ENCODE results near the gene RRBP1. TPM values are rescaled to one million over a fixed set of nuclear protein-coding genes. Genes with fewer than 3 reads are reported as not detected.

RRBP1 gene
- total RNA-seq = 170 TPM
- long read RNA-seq, full-length matches to known transcripts = 14 of 110 reads
- long read RNA-seq, partial matches to known transcripts = 69 of 110 reads
- long read RNA-seq, other reads (novel, unspliced or antisense) = 27 of 110 reads

DNA sequence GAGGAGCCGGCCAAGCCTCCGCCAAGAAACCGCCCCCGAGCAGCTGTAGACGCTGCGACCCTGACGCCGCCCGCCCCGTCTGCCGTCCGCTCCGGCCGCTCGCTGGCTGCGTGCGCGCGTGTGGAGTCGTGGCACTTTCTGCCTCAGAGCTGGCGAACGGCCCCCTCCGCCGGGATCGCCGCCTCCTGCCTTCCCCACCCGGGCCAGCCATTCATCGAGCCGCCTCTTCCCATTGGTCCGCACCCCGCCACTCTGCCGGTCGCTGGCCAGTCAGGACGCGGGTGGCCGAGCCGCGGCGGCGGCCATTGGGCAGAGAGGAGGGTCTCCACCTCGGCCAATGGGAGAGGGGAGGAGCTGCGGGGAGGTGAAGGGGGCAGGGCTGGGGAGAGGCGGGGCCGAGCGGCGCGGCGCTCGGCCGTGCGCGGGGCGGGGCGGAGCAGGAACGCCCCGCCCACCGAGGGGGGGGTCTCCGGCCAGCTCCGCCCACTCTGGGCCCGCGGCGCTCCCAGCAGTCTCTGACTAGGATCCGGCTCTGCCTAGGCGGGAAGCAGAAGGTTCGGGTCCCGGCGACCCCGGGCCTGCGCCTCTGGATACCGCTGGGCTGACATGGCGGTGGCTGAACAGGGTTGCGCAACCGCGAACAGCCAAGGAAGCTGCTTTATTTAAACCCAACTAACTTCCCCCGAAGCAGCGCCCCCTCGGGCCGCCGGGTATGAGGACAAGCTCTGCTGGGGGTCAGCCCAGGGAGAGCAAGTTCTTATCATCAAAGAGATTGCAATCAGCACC lies at the start of gene RRBP1:
Gene RRBP1 (minus strand): TSS at position 140 of the 786 bp plus-strand sequence. CDS start 21,735 bp downstream, outside the sequence.
- DNase-seq (ENCODE audit: low spot score) = peak; percentile 99

GRCh38 chr20:17731233-17731632 lies 49.2 kb upstream of the RRBP1 start:
- no peak for DNase-seq (ENCODE audit: low spot score)

DNA sequence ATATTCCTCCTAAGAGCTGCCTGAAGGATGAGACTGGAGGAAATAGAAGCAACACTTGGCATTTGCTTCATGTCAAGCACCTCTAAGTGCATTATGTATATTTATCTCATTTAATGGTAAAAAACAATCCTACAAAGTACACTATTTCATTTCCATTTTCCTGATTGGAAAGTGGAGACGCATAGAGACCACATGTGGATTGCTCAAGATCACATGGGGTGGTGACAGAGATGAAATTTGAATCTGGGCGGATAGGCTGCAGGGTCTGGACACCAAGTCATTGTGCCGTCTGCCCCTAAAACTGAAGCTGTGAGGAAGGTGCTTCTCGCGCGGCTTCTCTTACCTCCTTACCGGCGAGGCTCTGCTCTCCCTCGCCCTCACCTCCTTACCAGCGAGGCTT lies 48.0 kb upstream of the RRBP1 start:
- DNase-seq (ENCODE audit: low spot score) = no peak

DNA sequence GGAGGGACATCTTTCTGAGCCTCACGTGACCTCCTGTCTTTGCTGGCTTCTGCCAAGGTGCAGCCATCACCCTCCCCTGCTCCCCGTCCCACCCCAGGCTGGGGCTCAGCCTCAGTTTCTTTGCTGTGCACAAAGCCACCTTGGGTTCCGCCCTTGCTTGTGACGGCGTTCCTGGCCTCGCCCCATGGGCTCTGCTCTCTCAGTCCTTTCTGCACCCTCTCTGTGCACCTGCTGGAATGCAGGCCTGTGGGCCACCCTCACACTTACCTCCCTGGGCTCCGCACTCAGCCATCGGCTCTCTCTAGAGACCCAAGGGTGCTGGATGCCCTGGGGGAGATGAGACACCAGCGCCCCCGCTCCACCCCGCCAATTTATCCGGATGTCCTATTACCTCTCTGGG lies 46.0 kb upstream of the RRBP1 start:
- no peak for DNase-seq (ENCODE audit: low spot score)

GRCh38 chr20:17727351-17727750 lies 45.3 kb upstream of the RRBP1 start:
- DNase-seq (ENCODE audit: low spot score) = no peak

GRCh38 chr20:17726902-17727301 lies 44.9 kb upstream of the RRBP1 start:
- DNase-seq (ENCODE audit: low spot score) = no peak

- no peak for DNase-seq (ENCODE audit: low spot score)
These were observed 43.2 kb upstream of the RRBP1 start for GRCh38 chr20:17725094-17725835.

DNA sequence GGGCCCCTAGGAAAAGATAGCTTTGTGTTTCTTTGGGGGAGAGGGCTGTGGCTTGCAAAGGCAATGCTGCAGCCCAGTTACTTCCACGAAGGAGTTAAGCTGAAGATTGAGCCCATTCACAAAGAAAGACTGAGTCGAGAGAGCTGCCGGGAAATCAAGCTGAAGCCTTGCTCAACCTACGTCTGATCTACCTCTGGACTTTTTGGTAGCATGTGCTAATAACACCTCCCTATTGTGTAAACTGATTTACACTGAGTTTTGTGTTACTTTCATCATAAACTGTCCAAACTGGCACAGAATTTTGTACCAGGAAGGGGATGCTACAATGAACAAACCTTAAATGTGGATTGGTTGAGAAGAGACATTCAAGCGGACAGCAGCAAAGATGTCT lies 41.3 kb upstream of the RRBP1 start:
- DNase-seq (ENCODE audit: low spot score) = no peak

DNA sequence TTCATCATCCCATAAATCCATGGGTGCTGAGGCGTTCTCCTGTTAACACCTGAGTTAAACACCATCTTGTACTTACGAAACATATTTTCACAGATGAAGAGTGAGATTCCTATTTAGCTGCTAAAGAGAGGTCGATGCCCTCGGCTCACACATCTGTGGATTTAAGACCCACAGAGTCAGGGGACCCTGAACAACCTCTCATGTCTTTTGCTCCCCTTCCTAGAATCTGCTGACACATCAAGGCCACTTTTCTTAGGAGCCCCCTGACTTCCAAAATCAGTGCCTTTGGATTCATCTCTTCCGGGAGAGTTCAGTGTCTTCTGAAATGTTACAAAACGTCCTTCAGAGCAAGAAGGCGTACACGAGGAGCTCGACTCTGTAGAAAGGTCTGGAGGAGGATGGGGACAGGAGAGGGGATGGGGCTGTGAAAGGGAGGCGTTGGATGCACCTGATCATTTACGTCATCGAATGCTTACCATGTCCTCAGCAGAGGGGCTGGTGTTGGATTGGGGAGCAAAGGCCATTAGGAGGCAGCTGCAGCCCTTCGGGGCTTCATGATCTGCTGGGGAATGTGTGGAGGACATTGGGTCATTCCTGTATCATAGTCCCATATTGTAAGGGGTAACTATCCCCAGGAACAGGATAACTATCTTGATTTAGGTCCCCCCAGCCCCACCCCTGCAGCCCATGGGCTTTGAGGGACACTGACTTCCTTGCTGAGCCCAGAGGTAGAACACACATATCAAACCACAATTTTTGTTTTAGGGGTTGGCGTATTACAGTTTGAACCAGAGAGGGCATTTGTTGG lies 40.7 kb upstream of the RRBP1 start:
- no peak for DNase-seq (ENCODE audit: low spot score)

DNA sequence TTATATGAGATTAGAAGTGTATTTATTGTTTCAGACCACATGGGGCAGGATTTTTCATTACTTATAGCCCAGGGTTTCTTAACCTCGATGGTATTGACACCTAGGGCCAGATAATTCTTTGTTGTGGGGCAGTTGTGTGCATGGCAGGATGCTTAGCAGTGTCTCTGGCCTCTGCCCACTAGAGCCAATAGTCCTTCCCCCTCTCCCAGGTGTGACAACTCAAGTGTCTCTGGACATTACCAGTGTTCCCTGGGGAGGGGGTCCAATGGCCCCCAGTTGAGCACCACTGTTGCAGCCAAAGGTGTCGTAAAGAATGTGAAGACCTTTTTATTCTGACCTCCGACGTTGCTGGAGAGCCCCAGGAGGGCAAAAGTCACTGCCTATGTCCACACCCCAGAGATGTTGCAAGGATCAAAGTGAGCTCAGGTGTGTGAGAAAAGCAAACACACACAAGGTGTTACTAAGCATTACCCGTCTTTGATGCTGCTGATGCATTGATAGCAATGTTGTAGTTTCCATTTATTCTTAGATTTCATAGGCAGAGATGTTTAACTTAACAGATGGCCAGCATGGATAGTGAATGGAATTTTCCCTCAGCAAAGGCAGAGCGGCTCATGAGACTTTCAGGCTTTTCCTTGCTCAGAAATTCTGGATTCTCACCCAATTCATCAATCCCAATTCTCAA lies 39.9 kb upstream of the RRBP1 start:
- DNase-seq (ENCODE audit: low spot score) = no peak

DNA sequence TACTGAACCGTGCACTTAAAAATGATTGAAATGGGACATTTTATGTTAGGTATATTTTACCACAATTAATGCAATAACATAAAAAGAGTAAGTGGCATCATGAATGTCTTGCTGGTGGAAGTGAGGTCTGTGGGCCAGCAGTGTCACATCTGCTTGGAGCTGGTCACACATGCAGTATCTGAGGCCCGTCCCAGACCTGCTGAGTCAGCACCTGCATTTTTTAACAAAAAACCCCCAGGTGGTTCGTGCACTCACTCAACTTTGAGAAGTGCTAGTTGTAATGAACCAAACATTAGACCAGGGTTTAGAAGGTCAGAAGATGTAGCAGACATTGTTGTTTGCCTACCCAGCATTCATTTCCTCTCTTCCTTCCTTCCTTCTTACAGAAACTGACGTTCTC lies 38.7 kb upstream of the RRBP1 start:
- DNase-seq (ENCODE audit: low spot score) = no peak

DNA sequence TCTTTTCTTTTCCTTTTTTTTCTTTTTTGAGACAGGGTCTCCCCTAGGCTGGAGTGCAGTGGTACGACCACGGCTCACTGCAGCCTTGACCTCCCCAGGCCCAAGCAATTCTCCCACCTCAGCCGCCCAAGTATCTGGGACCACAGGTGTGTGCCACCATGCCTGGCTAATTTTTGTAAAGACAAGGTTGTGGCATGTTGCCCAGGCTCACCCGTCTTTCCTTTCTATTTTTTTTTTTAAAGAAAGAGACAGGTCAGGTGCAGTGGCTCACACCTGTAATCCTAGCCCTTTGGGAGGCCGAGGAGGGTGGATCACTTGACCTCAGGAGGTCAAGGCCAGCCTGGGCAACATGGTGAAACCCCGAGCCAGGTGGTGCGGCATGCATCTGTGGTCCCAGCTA lies 34.3 kb upstream of the RRBP1 start:
- DNase-seq (ENCODE audit: low spot score) = no peak

DNA sequence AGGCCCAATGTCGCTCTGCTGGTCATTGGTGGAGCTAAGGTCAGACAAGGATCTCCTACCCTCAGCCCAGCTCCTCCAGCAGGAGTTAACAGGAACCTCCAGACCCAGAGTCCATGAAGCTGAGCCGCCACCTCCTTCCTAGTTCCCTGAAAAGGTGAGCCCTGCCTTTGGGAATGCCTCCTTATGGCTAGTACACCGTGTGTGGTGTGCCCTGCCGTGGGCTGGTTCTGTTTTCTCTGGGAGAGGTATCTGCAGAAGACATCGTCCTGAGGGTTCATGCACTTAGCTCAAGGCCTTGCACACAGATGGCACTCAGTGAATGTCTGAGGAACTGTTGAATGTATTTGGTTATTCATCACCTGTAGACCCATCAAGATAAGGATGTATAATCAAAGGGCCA lies 33.0 kb upstream of the RRBP1 start:
- no peak for DNase-seq (ENCODE audit: low spot score)

DNA sequence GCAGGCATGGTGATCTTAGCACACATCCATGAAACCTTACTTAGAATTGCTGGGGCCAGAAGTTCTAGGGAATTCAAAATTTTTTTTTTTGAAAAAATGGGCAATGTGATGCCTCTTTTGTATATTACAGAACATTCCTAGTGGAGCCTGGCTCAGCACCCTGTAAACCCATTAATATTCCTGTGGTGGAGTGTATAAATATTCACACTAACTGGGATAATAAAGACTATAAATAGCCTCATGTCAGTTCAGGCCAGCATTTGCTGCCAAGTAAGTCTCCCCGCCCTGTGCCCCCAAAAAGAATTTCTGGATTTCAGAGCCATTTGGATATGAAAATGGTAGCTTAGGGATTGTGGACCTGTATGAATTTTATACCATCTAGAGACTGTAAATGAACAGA lies 32.6 kb upstream of the RRBP1 start:
- DNase-seq (ENCODE audit: low spot score) = no peak

GRCh38 chr20:17712708-17713107 lies 30.7 kb upstream of the RRBP1 start:
- no peak for DNase-seq (ENCODE audit: low spot score)

DNA sequence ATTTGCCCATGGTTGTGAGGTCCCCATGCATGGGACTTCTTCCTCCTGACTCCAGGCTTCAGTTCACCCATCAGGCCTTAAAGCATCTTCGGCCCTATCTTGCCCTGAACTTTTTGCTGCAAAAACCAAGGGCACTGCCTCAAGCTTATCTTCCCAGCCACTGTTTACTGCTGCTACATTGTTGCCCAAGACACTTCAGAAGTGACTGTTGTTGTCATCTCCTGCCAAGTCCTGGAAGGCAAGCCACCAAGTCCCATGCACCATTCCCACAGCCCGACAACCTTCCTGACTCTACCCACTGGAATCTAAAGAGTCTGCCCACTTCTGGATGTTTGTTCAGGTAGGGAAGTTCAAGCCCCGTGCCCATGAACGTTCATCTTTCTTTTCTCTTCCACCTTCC lies 30.2 kb upstream of the RRBP1 start:
- no peak for DNase-seq (ENCODE audit: low spot score)

- DNase-seq (ENCODE audit: low spot score) = no peak
These were observed 29.2 kb upstream of the RRBP1 start for GRCh38 chr20:17711267-17711627.

- DNase-seq (ENCODE audit: low spot score) = no peak
These were observed 28.6 kb upstream of the RRBP1 start for GRCh38 chr20:17710379-17711266.

GRCh38 chr20:17709361-17710293 lies 27.6 kb upstream of the RRBP1 start:
- no peak for DNase-seq (ENCODE audit: low spot score)
